HL-60 (cell line): Measurements from ENCODE around the gene IKZF3.

Experiments used
- DNase-seq, 2 experiments: peaks; one replicate each; pipeline ENCODE4 v3.0.0-alpha.2; 2010 to 2020; ENCODE audit warnings: low read depth in 1 of 2, low spot score in 1 of 2
- H3K27ac ChIP-seq: fragments of 250-450 bp; sonication (Bioruptor Pico); replicated peaks from 2 replicates; pipeline ENCODE4 v1.5.1; 2020; ENCODE audit warnings: mild to moderate bottlenecking, moderate library complexity
- H3K27me3 ChIP-seq: fragments of 250-450 bp; sonication (Bioruptor Pico); 2 replicates; pipeline ENCODE4 v1.5.1; 2021; ENCODE audit warnings: mild to moderate bottlenecking, moderate library complexity; ENCODE audit not compliant: insufficient read depth, poor library complexity, severe bottlenecking
- H3K4me3 ChIP-seq: replicated peaks from 2 replicates; pipeline ENCODE4 v1.5.1; 2011; ENCODE audit warnings: mild to moderate bottlenecking, control low read depth, low read length; ENCODE audit not compliant: insufficient read depth
- CTCF ChIP-seq: IDR thresholded peaks from one replicate; pipeline ENCODE4 v1.5.1; 2011; ENCODE audit warnings: low read length, control low read depth, inconsistent platforms; ENCODE audit not compliant: insufficient read depth
- GABPA ChIP-seq: IDR thresholded peaks from 2 replicates; pipeline ENCODE4 v1.6.1; 2012; ENCODE audit warnings: low read depth
- POLR2AphosphoS5 ChIP-seq: IDR thresholded peaks from 2 replicates; pipeline ENCODE4 v1.6.1; 2012; ENCODE audit warnings: low read depth
- REST ChIP-seq: IDR thresholded peaks from 2 replicates; pipeline ENCODE4 v1.6.1; 2012; ENCODE audit warnings: low read depth; ENCODE audit not compliant: insufficient replicate concordance
- SPI1 ChIP-seq: IDR thresholded peaks from 2 replicates; pipeline ENCODE4 v1.6.1; 2012; ENCODE audit warnings: low read depth, mild to moderate bottlenecking, borderline replicate concordance

IKZF3 gene

GRCh38 chr17:39814497-39814896, 49.6 kb downstream of the IKZF3 start:
- Histone ChIP-seq H3K4me3 (no peak overlapping the region), H3K27me3 (no peaks in the 10 kb centered on the region), H3K27ac (no peak overlapping the region)
- DNase-seq = no peak
- TF ChIP-seq POLR2AphosphoS5 (no peak), SPI1 (no peak), REST (no peak), CTCF (no peak), GABPA (no peak)

GRCh38 chr17:39813631-39814030, 50.5 kb downstream of the IKZF3 start:
- TF ChIP-seq SPI1 (no peak), GABPA (no peak), POLR2AphosphoS5 (no peak), CTCF (no peak), REST (no peak)
- DNase-seq = no peak
- no peak overlapping the region for H3K27ac ChIP-seq
- no peak overlapping the region for H3K4me3 ChIP-seq
- H3K27me3 ChIP-seq = no peaks in the 10 kb centered on the region

GRCh38 chr17:39812466-39812865, 51.6 kb downstream of the IKZF3 start:
- DNase-seq = no peak
- Histone ChIP-seq H3K4me3 (no peak overlapping the region), H3K27me3 (no peaks in the 10 kb centered on the region), H3K27ac (no peak overlapping the region)
- TF ChIP-seq GABPA (no peak), REST (no peak), POLR2AphosphoS5 (no peak), CTCF (no peak), SPI1 (no peak)
